ENCODE measurements around the gene NRP2.

- TF ChIP-seq, protein P1, sequence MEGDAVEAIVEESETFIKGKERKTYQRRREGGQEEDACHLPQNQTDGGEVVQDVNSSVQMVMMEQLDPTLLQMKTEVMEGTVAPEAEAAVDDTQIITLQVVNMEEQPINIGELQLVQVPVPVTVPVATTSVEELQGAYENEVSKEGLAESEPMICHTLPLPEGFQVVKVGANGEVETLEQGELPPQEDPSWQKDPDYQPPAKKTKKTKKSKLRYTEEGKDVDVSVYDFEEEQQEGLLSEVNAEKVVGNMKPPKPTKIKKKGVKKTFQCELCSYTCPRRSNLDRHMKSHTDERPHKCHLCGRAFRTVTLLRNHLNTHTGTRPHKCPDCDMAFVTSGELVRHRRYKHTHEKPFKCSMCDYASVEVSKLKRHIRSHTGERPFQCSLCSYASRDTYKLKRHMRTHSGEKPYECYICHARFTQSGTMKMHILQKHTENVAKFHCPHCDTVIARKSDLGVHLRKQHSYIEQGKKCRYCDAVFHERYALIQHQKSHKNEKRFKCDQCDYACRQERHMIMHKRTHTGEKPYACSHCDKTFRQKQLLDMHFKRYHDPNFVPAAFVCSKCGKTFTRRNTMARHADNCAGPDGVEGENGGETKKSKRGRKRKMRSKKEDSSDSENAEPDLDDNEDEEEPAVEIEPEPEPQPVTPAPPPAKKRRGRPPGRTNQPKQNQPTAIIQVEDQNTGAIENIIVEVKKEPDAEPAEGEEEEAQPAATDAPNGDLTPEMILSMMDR (IDR thresholded peaks at IDR 0.05), result no peak
- TF ChIP-seq POLR2A (IDR thresholded peaks at IDR 0.05), result no peak
These were observed 87.6 kb downstream of the NRP2 start for GRCh38 chr2:205769879-205770278.

All from Peyer's patch (tissue), 4 donors.